HepG2 (cell line): Measurements from ENCODE around the gene RIMS3.

Source experiments
- HDAC2 ChIP-seq: sonication (generic); formaldehyde crosslinking; IDR thresholded peaks from 2 replicates; pipeline ENCODE4 v1.4.0; 2020; ENCODE audit warnings: missing genetic modification reagents
- MTA1 ChIP-seq: sonication (generic); formaldehyde crosslinking; IDR thresholded peaks from 2 replicates; pipeline ENCODE4 v1.4.0; 2020; ENCODE audit warnings: missing genetic modification reagents, mild to moderate bottlenecking, borderline replicate concordance
- NCOA1 ChIP-seq: sonication (generic); formaldehyde crosslinking; IDR thresholded peaks from 2 replicates; pipeline ENCODE4 v1.9.0; 2021; ENCODE audit warnings: missing genetic modification reagents
- POLR2A ChIP-seq, 2 experiments: IDR thresholded peaks; 2 replicates each; pipeline ENCODE4 v1.6.1; 2011; ENCODE audit warnings: low read depth in 2 of 2, low read length in 2 of 2, mild to moderate bottlenecking in 1 of 2, moderate library complexity in 1 of 2; ENCODE audit not compliant: insufficient read depth in 1 of 2
- SKI ChIP-seq: fragments of 450-650 bp; IDR thresholded peaks from one replicate; pipeline ENCODE4 v1.6.1; 2018; ENCODE audit warnings: mild to moderate bottlenecking; ENCODE audit not compliant: partially characterized antibody
- TAF1 ChIP-seq: sonication (generic); formaldehyde crosslinking; IDR thresholded peaks from 2 replicates; pipeline ENCODE4 v1.4.0; 2020; ENCODE audit warnings: missing genetic modification reagents
- YY1 ChIP-seq: IDR thresholded peaks from 2 replicates; pipeline ENCODE4 v1.6.1; 2011; ENCODE audit warnings: low read length, low read depth, moderate library complexity, mild to moderate bottlenecking; ENCODE audit not compliant: insufficient read depth, insufficient replicate concordance
- ZNF749 ChIP-seq: sonication (generic); formaldehyde crosslinking; IDR thresholded peaks from 2 replicates; pipeline ENCODE4 v1.8.0; 2022; ENCODE audit warnings: mild to moderate bottlenecking, missing genetic modification reagents, moderate library complexity, borderline replicate concordance
- ZSCAN9 ChIP-seq: IDR thresholded peaks from 2 replicates; pipeline ENCODE4 v1.6.1; 2016; ENCODE audit warnings: borderline replicate concordance
- TF ChIP-seq, protein P1 (sequence below): sonication (generic); formaldehyde crosslinking; IDR thresholded peaks from 2 replicates; pipeline ENCODE4 v1.5.0; 2020; ENCODE audit warnings: mild to moderate bottlenecking, missing genetic modification reagents, moderate library complexity

DNA sequence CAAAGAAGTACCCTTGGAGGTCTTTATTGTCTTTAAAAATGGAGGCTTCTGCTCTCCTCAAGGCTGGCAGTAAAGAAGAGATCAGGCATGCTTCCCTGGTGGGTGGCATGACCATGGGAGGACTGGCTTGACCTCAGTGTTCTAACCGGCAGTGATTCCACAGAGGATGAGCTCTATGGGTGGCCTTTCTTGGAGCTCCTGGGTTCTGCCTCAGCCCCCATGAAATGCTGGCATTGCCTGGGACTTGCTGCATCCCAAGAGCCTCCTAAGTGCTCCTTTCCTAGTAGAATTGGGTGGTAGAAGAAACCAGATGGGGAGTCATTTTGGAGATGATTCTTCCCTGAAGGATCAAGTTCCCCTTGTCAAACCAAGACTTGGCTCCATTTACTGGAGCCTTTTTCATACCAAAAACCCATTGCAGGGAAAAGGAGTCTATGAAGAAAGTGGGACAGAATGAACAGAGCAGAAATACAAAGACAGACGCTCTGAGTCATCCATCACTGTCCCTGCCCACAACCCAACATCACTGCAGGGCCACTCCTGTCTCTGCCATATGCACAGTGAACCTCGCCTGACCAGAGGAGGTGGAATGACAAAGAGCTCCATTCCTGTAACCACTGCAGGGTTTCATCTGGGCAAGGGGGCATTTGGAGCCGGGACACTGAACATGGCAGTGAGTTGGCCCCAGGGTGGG lies 42.4 kb downstream of the RIMS3 start:
- TF ChIP-seq, protein P1, sequence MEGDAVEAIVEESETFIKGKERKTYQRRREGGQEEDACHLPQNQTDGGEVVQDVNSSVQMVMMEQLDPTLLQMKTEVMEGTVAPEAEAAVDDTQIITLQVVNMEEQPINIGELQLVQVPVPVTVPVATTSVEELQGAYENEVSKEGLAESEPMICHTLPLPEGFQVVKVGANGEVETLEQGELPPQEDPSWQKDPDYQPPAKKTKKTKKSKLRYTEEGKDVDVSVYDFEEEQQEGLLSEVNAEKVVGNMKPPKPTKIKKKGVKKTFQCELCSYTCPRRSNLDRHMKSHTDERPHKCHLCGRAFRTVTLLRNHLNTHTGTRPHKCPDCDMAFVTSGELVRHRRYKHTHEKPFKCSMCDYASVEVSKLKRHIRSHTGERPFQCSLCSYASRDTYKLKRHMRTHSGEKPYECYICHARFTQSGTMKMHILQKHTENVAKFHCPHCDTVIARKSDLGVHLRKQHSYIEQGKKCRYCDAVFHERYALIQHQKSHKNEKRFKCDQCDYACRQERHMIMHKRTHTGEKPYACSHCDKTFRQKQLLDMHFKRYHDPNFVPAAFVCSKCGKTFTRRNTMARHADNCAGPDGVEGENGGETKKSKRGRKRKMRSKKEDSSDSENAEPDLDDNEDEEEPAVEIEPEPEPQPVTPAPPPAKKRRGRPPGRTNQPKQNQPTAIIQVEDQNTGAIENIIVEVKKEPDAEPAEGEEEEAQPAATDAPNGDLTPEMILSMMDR = no peak
- no peak for TF ChIP-seq SKI
- TF ChIP-seq POLR2A (IDR thresholded peaks at IDR 0.05; ENCODE audit: insufficient read depth in 1 of 2, low read depth in 2 of 2, low read length in 2 of 2) = no peak
- TF ChIP-seq HDAC2 (CRISPR knock-in tag) = no peak
- no peak for TF ChIP-seq ZNF749 (CRISPR knock-in tag)
- TF ChIP-seq ZSCAN9 (CRISPR knock-in tag) = no peak
- no peak for TF ChIP-seq NCOA1 (CRISPR knock-in tag)
- no peak for TF ChIP-seq MTA1 (CRISPR knock-in tag)
- TF ChIP-seq TAF1 = no peak
- TF ChIP-seq YY1 = no peak
